ENCODE results near the gene ICAM4. TPM values are rescaled to one million over a fixed set of nuclear protein-coding genes. Genes with fewer than 3 reads are reported as not detected.

ICAM4 gene
- total and polyA plus RNA-seq, 2 of the 13 experiments (the other 11 are each of a cell fraction or from before 2014, with no cell fraction given) = 2.9 to 4.0 TPM

- TF ChIP-seq, protein P1, sequence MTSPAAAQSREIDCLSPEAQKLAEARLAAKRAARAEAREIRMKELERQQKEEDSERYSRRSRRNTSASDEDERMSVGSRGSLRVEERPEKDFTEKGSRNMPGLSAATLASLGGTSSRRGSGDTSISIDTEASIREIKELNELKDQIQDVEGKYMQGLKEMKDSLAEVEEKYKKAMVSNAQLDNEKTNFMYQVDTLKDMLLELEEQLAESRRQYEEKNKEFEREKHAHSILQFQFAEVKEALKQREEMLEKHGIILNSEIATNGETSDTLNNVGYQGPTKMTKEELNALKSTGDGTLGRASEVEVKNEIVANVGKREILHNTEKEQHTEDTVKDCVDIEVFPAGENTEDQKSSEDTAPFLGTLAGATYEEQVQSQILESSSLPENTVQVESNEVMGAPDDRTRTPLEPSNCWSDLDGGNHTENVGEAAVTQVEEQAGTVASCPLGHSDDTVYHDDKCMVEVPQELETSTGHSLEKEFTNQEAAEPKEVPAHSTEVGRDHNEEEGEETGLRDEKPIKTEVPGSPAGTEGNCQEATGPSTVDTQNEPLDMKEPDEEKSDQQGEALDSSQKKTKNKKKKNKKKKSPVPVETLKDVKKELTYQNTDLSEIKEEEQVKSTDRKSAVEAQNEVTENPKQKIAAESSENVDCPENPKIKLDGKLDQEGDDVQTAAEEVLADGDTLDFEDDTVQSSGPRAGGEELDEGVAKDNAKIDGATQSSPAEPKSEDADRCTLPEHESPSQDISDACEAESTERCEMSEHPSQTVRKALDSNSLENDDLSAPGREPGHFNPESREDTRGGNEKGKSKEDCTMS (CRISPR knock-in tag; conservative IDR thresholded peaks at IDR 0.05) = no peak
- no peak for TF ChIP-seq ZNF644 (CRISPR knock-in tag; IDR thresholded peaks at IDR 0.05; ENCODE audit: low read depth)
- TF ChIP-seq TCF7L2 (IDR thresholded peaks at IDR 0.05; ENCODE audit: low read depth, low read length) = no peak
- peak; percentile 9 for TF ChIP-seq GABPA (IDR thresholded peaks at IDR 0.05; ENCODE audit: low read depth, low read length)
- TF ChIP-seq GABPA (CRISPR knock-in tag; IDR thresholded peaks at IDR 0.05; ENCODE audit: low read depth) = peak; percentile 53; the same call in 1 of the 2 replicates
- peak; percentile 82; the same call in 1 of the 2 replicates for TF ChIP-seq NR0B2 (CRISPR knock-in tag; IDR thresholded peaks at IDR 0.05)
- TF ChIP-seq ZFP91 (CRISPR knock-in tag; IDR thresholded peaks at IDR 0.05; ENCODE audit: borderline replicate concordance) = peak; percentile 69
- TF ChIP-seq SAFB2 (CRISPR knock-in tag; IDR thresholded peaks at IDR 0.05; ENCODE audit: borderline replicate concordance, low read depth) = peak; percentile 52; the same call in 1 of the 2 replicates
- TF ChIP-seq SKIL (CRISPR knock-in tag; IDR thresholded peaks at IDR 0.05; ENCODE audit: borderline replicate concordance) = no peak
- no peak for TF ChIP-seq ZFP36 (IDR thresholded peaks at IDR 0.05; ENCODE audit: borderline replicate concordance, low read depth, low read length, partially characterized antibody)
- TF ChIP-seq, protein P2, sequence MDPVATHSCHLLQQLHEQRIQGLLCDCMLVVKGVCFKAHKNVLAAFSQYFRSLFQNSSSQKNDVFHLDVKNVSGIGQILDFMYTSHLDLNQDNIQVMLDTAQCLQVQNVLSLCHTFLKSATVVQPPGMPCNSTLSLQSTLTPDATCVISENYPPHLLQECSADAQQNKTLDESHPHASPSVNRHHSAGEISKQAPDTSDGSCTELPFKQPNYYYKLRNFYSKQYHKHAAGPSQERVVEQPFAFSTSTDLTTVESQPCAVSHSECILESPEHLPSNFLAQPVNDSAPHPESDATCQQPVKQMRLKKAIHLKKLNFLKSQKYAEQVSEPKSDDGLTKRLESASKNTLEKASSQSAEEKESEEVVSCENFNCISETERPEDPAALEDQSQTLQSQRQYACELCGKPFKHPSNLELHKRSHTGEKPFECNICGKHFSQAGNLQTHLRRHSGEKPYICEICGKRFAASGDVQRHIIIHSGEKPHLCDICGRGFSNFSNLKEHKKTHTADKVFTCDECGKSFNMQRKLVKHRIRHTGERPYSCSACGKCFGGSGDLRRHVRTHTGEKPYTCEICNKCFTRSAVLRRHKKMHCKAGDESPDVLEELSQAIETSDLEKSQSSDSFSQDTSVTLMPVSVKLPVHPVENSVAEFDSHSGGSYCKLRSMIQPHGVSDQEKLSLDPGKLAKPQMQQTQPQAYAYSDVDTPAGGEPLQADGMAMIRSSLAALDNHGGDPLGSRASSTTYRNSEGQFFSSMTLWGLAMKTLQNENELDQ (CRISPR knock-in tag; IDR thresholded peaks at IDR 0.05; ENCODE audit: borderline replicate concordance) = no peak
- TF ChIP-seq ZSCAN29 (CRISPR knock-in tag; conservative IDR thresholded peaks at IDR 0.05) = peak; percentile 58; the same call in 1 of the 2 replicates
- TF ChIP-seq, protein P3, sequence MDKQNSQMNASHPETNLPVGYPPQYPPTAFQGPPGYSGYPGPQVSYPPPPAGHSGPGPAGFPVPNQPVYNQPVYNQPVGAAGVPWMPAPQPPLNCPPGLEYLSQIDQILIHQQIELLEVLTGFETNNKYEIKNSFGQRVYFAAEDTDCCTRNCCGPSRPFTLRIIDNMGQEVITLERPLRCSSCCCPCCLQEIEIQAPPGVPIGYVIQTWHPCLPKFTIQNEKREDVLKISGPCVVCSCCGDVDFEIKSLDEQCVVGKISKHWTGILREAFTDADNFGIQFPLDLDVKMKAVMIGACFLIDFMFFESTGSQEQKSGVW (CRISPR knock-in tag; IDR thresholded peaks at IDR 0.05; ENCODE audit: borderline replicate concordance) = no peak
- peak; percentile 42; the same call in 1 of the 2 replicates for TF ChIP-seq SIN3A (IDR thresholded peaks at IDR 0.05; ENCODE audit: borderline replicate concordance, low read depth, low read length)
- no peak for TF ChIP-seq MLLT10 (CRISPR knock-in tag; IDR thresholded peaks at IDR 0.05)
- 0 out of 2 replicates have a peak, but pooled peaks have one; percentile 15 for TF ChIP-seq IKZF5 (CRISPR knock-in tag; IDR thresholded peaks at IDR 0.05)
Measured at GRCh38 chr19:10332965-10333757, 46.4 kb downstream of the ICAM4 start, which contains the start of gene RAVER1 (continued).
